KOPT-K1 (cell line): ENCODE results near the gene SLC28A3.

Experiments used
- H3K27ac ChIP-seq: fragments of 200-600 bp; sonication (generic); 2 replicates; pipeline ENCODE4 v1.5.1; 2016; ENCODE audit warnings: antibody characterized with exemption, mild to moderate bottlenecking, low read depth, low read length; ENCODE audit not compliant: poor library complexity, severe bottlenecking
- H3K36me3 ChIP-seq: fragments of 200-600 bp; sonication (generic); 2 replicates; pipeline ENCODE4 v1.5.1; 2017; ENCODE audit warnings: antibody characterized with exemption, mild to moderate bottlenecking, low read length, moderate library complexity; ENCODE audit not compliant: insufficient read depth
- H3K9me3 ChIP-seq: fragments of 200-600 bp; sonication (generic); 2 replicates; pipeline ENCODE4 v1.5.1; 2017; ENCODE audit warnings: antibody characterized with exemption, low read length, mild to moderate bottlenecking; ENCODE audit not compliant: insufficient read depth, poor library complexity, severe bottlenecking

SLC28A3 gene

GRCh38 chr9:84324811-84325210 lies 15.7 kb downstream of the SLC28A3 start:
- Histone ChIP-seq H3K36me3 (no peaks in the 10 kb centered on the region), H3K9me3 (no peaks in the 10 kb centered on the region), H3K27ac (no peak overlapping the region)

GRCh38 chr9:84323858-84324257 lies 16.7 kb downstream of the SLC28A3 start:
- H3K36me3 ChIP-seq: no peaks in the 10 kb centered on the region
- no peaks in the 10 kb centered on the region for H3K9me3 ChIP-seq
- H3K27ac ChIP-seq: no peak overlapping the region

GRCh38 chr9:84322828-84323227 lies 17.7 kb downstream of the SLC28A3 start:
- H3K9me3 ChIP-seq: no peaks in the 10 kb centered on the region
- H3K36me3 ChIP-seq: no peaks in the 10 kb centered on the region
- no peak overlapping the region for H3K27ac ChIP-seq

GRCh38 chr9:84320231-84320630 lies 20.3 kb downstream of the SLC28A3 start:
- no peaks in the 10 kb centered on the region for H3K36me3 ChIP-seq
- no peaks in the 10 kb centered on the region for H3K9me3 ChIP-seq
- H3K27ac ChIP-seq: no peak overlapping the region

GRCh38 chr9:84319632-84320031 lies 20.9 kb downstream of the SLC28A3 start:
- Histone ChIP-seq H3K9me3 (no peaks in the 10 kb centered on the region), H3K36me3 (no peaks in the 10 kb centered on the region), H3K27ac (no peak overlapping the region)

GRCh38 chr9:84318981-84319380 lies 21.6 kb downstream of the SLC28A3 start:
- H3K27ac ChIP-seq: no peak overlapping the region
- H3K9me3 ChIP-seq: no peaks in the 10 kb centered on the region
- no peaks in the 10 kb centered on the region for H3K36me3 ChIP-seq

- no peaks in the 10 kb centered on the region for H3K9me3 ChIP-seq
- H3K27ac ChIP-seq: no peak overlapping the region
- H3K36me3 ChIP-seq: no peaks in the 10 kb centered on the region
Observed at GRCh38 chr9:84317563-84317962, 23.0 kb downstream of the SLC28A3 start.

GRCh38 chr9:84315278-84315877 lies 25.2 kb downstream of the SLC28A3 start:
- Histone ChIP-seq H3K9me3 (no peaks in the 10 kb centered on the region), H3K36me3 (no peaks in the 10 kb centered on the region), H3K27ac (no peak overlapping the region)

- H3K27ac ChIP-seq: no peak overlapping the region
- H3K36me3 ChIP-seq: no peaks in the 10 kb centered on the region
- H3K9me3 ChIP-seq: no peaks in the 10 kb centered on the region
Observed at GRCh38 chr9:84314306-84314705, 26.3 kb downstream of the SLC28A3 start.

- Histone ChIP-seq H3K36me3 (no peaks in the 10 kb centered on the region), H3K9me3 (no peaks in the 10 kb centered on the region), H3K27ac (no peak overlapping the region)
Observed at GRCh38 chr9:84310883-84311282, 29.7 kb downstream of the SLC28A3 start.

GRCh38 chr9:84305497-84306131 lies 34.9 kb downstream of the SLC28A3 start:
- no peak overlapping the region for H3K27ac ChIP-seq
- no peaks in the 10 kb centered on the region for H3K36me3 ChIP-seq
- H3K9me3 ChIP-seq: no peaks in the 10 kb centered on the region

- H3K27ac ChIP-seq: no peak overlapping the region
- no peaks in the 10 kb centered on the region for H3K9me3 ChIP-seq
- no peaks in the 10 kb centered on the region for H3K36me3 ChIP-seq
Observed at GRCh38 chr9:84304166-84304565, 36.4 kb downstream of the SLC28A3 start.

- H3K36me3 ChIP-seq: no peaks in the 10 kb centered on the region
- H3K9me3 ChIP-seq: no peaks in the 10 kb centered on the region
- no peak overlapping the region for H3K27ac ChIP-seq
Observed at GRCh38 chr9:84303061-84303460, 37.5 kb downstream of the SLC28A3 start.

- Histone ChIP-seq H3K36me3 (no peaks in the 10 kb centered on the region), H3K9me3 (no peaks in the 10 kb centered on the region), H3K27ac (no peak overlapping the region)
Observed at GRCh38 chr9:84301851-84302250, 38.7 kb downstream of the SLC28A3 start.

- no peak overlapping the region for H3K27ac ChIP-seq
- H3K9me3 ChIP-seq: no peaks in the 10 kb centered on the region
- H3K36me3 ChIP-seq: no peaks in the 10 kb centered on the region
Observed at GRCh38 chr9:84300271-84300670, 40.3 kb downstream of the SLC28A3 start.

- Histone ChIP-seq H3K36me3 (no peaks in the 10 kb centered on the region), H3K27ac (no peak overlapping the region), H3K9me3 (no peaks in the 10 kb centered on the region)
Observed at GRCh38 chr9:84297162-84297821, 43.3 kb downstream of the SLC28A3 start.
